Measurements from ENCODE around the gene VIP. TPM values are rescaled to one million over a fixed set of nuclear protein-coding genes. Genes with fewer than 3 reads are reported as not detected.

Gene VIP
- total RNA-seq, 2 experiments from 2014 or later = not detected

DNA sequence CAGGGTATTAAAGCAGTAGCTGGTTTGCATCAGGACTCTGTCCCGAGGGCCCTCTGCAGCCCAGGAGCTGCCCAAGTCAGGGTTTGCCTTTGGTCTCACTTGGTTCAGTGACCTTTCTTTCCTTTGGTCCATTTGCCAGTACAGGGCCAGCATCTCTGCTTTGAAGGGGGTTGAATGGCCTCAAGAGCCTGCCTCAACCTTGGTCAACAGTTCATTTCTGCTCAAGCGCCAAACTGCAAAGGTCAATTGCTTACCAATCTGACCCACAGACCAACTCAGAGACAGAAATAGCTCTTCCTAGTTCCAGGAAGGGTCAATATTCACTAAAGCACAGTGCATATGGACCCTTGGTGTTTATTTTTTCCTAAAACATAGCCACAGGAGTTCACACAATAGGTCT, 19.4 kb downstream of the VIP start:
- intact Hi-C loops (cut with DNase I, micrococcal nuclease) = no loop called here
- H3K4me3 Mint-ChIP-seq = no peak overlapping the region
- Histone ChIP-seq H3K36me3 (ENCODE audit: insufficient read depth, low read length) (no peaks in the 10 kb centered on the region), H3K4me1 (ENCODE audit: insufficient read depth, low read length) (no peaks in the 10 kb centered on the region), H3K4me3 (ENCODE audit: low read length) (no peak overlapping the region), H3K27me3 (ENCODE audit: control insufficient read depth in 1 of 2, insufficient read depth in 2 of 2, low read length in 2 of 2) (no peaks in the 10 kb centered on the region), H3K9me3 (ENCODE audit: control insufficient read depth in 1 of 2, insufficient read depth in 1 of 2, low read length in 2 of 2) (no peaks in the 10 kb centered on the region), H3K27ac (ENCODE audit: low read depth in 1 of 2, low read length in 2 of 2) (no peak overlapping the region)
- no peaks in the 10 kb centered on the region for H3K9me3 Mint-ChIP-seq
- ChIA-PET CTCF (interaction anchor here (1.0 kb wide), 1 partner anchor 15 kb away, joined by 4 read pairs; no protein-coding TSS in a partner anchor), POLR2A (no interaction called here)
- H3K27ac Mint-ChIP-seq = no peak overlapping the region
- no peak for DNase-seq
- TF ChIP-seq, protein P1, sequence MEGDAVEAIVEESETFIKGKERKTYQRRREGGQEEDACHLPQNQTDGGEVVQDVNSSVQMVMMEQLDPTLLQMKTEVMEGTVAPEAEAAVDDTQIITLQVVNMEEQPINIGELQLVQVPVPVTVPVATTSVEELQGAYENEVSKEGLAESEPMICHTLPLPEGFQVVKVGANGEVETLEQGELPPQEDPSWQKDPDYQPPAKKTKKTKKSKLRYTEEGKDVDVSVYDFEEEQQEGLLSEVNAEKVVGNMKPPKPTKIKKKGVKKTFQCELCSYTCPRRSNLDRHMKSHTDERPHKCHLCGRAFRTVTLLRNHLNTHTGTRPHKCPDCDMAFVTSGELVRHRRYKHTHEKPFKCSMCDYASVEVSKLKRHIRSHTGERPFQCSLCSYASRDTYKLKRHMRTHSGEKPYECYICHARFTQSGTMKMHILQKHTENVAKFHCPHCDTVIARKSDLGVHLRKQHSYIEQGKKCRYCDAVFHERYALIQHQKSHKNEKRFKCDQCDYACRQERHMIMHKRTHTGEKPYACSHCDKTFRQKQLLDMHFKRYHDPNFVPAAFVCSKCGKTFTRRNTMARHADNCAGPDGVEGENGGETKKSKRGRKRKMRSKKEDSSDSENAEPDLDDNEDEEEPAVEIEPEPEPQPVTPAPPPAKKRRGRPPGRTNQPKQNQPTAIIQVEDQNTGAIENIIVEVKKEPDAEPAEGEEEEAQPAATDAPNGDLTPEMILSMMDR (IDR thresholded peaks at IDR 0.05) = no peak
- H3K4me1 Mint-ChIP-seq (ENCODE audit: low read depth) = no peaks in the 10 kb centered on the region
- H3K27me3 Mint-ChIP-seq = peaks cover 4% of the 10 kb centered on the region
- no peak for ATAC-seq (ENCODE audit: poor library complexity)
- H3K36me3 Mint-ChIP-seq (ENCODE audit: low read depth) = no peaks in the 10 kb centered on the region

DNA sequence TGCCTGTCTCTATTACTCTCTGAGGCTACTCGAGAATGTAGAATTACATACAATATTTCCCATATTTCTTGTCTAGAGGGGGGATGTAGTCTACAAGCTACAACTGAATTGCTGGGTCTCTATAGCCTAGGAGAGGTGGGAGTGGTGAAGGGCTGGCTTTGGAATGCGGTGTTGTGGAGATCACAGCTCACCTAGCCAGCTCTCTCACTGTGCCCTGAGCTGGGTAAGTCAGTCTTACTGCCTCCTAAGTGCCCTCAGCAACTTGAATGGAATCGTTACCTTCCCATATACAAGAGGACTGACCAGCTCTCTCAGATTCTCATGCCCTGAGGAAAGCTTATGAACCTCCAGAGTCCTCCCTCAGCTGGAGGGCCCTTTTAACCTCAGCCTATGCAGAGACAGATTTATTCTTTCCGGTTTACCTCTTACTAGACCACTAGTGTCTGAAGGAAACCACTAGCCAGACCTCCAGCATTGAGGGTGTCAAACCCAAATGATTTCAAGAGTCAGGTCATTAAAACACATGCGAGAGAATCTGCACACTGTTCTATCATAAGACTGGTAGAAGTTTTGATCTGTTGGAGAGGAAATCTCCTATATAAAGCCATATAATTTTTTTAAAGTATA, 20.6 kb downstream of the VIP start:
- Histone ChIP-seq H3K9me3 (ENCODE audit: control insufficient read depth in 1 of 2, insufficient read depth in 1 of 2, low read length in 2 of 2) (no peaks in the 10 kb centered on the region), H3K4me1 (ENCODE audit: insufficient read depth, low read length) (no peaks in the 10 kb centered on the region), H3K4me3 (ENCODE audit: low read length) (no peak overlapping the region), H3K27me3 (ENCODE audit: control insufficient read depth in 1 of 2, insufficient read depth in 2 of 2, low read length in 2 of 2) (no peaks in the 10 kb centered on the region), H3K36me3 (ENCODE audit: insufficient read depth, low read length) (no peaks in the 10 kb centered on the region), H3K27ac (ENCODE audit: low read depth in 1 of 2, low read length in 2 of 2) (no peak overlapping the region)
- ChIA-PET CTCF (no interaction called here), POLR2A (no interaction called here)
- DNase-seq = no peak
- H3K9me3 Mint-ChIP-seq = no peaks in the 10 kb centered on the region
- TF ChIP-seq, protein P1 (IDR thresholded peaks at IDR 0.05) = no peak
- intact Hi-C loops (cut with DNase I, micrococcal nuclease) = no loop called here
- no peaks in the 10 kb centered on the region for H3K27me3 Mint-ChIP-seq
- no peak overlapping the region for H3K4me3 Mint-ChIP-seq
- no peaks in the 10 kb centered on the region for H3K4me1 Mint-ChIP-seq (ENCODE audit: low read depth)
- ATAC-seq (ENCODE audit: poor library complexity) = no peak
- H3K36me3 Mint-ChIP-seq (ENCODE audit: low read depth) = no peaks in the 10 kb centered on the region
- H3K27ac Mint-ChIP-seq = no peak overlapping the region

DNA sequence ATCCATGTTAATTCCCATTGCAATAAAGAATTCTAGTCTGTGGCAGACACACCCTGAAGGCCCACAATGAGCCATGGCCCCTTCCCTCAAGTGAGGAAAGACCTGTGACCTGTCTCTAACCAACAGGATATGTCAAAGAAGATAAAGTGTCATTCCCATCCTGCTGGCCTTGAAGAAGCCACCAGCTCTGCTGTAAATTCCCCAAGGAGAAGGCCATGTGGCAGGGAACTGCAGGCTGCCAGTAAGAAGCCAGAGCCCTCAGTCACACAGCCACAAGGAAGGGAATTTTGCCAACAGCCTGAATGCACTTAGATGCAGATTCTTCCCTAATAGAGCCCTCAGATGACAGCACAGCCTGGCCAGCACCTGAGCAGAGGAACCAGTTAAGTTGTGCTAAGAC, 24.8 kb downstream of the VIP start:
- H3K9me3 Mint-ChIP-seq = no peaks in the 10 kb centered on the region
- ChIA-PET CTCF (no interaction called here), POLR2A (no interaction called here)
- no peaks in the 10 kb centered on the region for H3K36me3 Mint-ChIP-seq (ENCODE audit: low read depth)
- no peaks in the 10 kb centered on the region for H3K27me3 Mint-ChIP-seq
- Histone ChIP-seq H3K4me3 (ENCODE audit: low read length) (no peak overlapping the region), H3K27ac (ENCODE audit: low read depth in 1 of 2, low read length in 2 of 2) (no peak overlapping the region), H3K9me3 (ENCODE audit: control insufficient read depth in 1 of 2, insufficient read depth in 1 of 2, low read length in 2 of 2) (no peaks in the 10 kb centered on the region), H3K4me1 (ENCODE audit: insufficient read depth, low read length) (no peaks in the 10 kb centered on the region), H3K27me3 (ENCODE audit: control insufficient read depth in 1 of 2, insufficient read depth in 2 of 2, low read length in 2 of 2) (no peaks in the 10 kb centered on the region), H3K36me3 (ENCODE audit: insufficient read depth, low read length) (no peaks in the 10 kb centered on the region)
- no peak for DNase-seq
- H3K4me3 Mint-ChIP-seq = no peak overlapping the region
- no peak for ATAC-seq (ENCODE audit: poor library complexity)
- H3K27ac Mint-ChIP-seq = no peak overlapping the region
- TF ChIP-seq, protein P1 (IDR thresholded peaks at IDR 0.05) = no peak
- intact Hi-C loops (cut with DNase I, micrococcal nuclease) = no loop called here
- H3K4me1 Mint-ChIP-seq (ENCODE audit: low read depth) = no peaks in the 10 kb centered on the region

Measured in CD4-positive, alpha-beta T cell (primary cell).